Neutrophil (primary cell): ENCODE measurements around the gene LRRTM4.

ENCODE experiments used
- H3K27ac ChIP-seq: fragments of 200-600 bp; sonication (generic); 2 replicates; pipeline ENCODE4 v1.5.1; 2016; ENCODE audit warnings: mild to moderate bottlenecking, moderate library complexity
- H3K27me3 ChIP-seq: fragments of 200-600 bp; sonication (generic); 2 replicates; pipeline ENCODE4 v1.6.0; 2016; ENCODE audit warnings: mild to moderate bottlenecking
- H3K36me3 ChIP-seq: fragments of 200-600 bp; sonication (generic); 2 replicates; pipeline ENCODE4 v1.5.1; 2017
- H3K4me1 ChIP-seq, 2 experiments: fragments of 200-600 bp in 1 of 2; sonication (generic) in 1 of 2; 1 replicate in 1 of 2; 2 replicates in 1 of 2; pipeline versions ENCODE4 v1.5.1 to v1.6.1; 2013 to 2016; ENCODE audit warnings: low read depth in 1 of 2, low read length in 1 of 2, mild to moderate bottlenecking in 1 of 2, moderate library complexity in 1 of 2; ENCODE audit not compliant: control insufficient read depth in 1 of 2, insufficient read depth in 1 of 2
- H3K4me3 ChIP-seq, 2 experiments: fragments of 200-600 bp in 1 of 2; sonication (generic) in 1 of 2; 1 replicate in 1 of 2; 2 replicates in 1 of 2; pipeline ENCODE4 v1.5.1; 2013 to 2016; ENCODE audit warnings: low read depth in 1 of 2, low read length in 1 of 2, mild to moderate bottlenecking in 1 of 2, moderate library complexity in 1 of 2
- H3K9me3 ChIP-seq: fragments of 200-600 bp; sonication (generic); 2 replicates; pipeline ENCODE4 v1.5.1; 2016
- CTCF ChIP-seq: fragments of 200-600 bp; sonication (generic); IDR thresholded peaks from 2 replicates; pipeline ENCODE4 v1.5.1; 2016; ENCODE audit warnings: antibody characterized with exemption

LRRTM4 gene

GRCh38 chr2:77521931-77522470 is at the start of gene LRRTM4:
TSS of gene LRRTM4 (minus strand) at chr2:77522376.
- Histone ChIP-seq H3K9me3 (no peaks in the 10 kb centered on the region), H3K4me3 (no peak within 1 kb of the TSS), H3K27ac (no peak within 1 kb of the TSS), H3K36me3 (no peaks in the 10 kb centered on the region), H3K4me1 (no peaks in the 10 kb centered on the region), H3K27me3 (no peaks in the 10 kb centered on the region)
- no peak for TF ChIP-seq CTCF

GRCh38 chr2:77571545-77571944 is 49.4 kb upstream of the LRRTM4 start:
- Histone ChIP-seq H3K4me1 (no peaks in the 10 kb centered on the region), H3K27me3 (no peaks in the 10 kb centered on the region), H3K4me3 (no peak overlapping the region), H3K36me3 (no peaks in the 10 kb centered on the region), H3K27ac (no peak overlapping the region), H3K9me3 (no peaks in the 10 kb centered on the region)
- TF ChIP-seq CTCF = no peak

GRCh38 chr2:77567723-77568122 is 45.5 kb upstream of the LRRTM4 start:
- Histone ChIP-seq H3K27ac (no peak overlapping the region), H3K36me3 (no peaks in the 10 kb centered on the region), H3K4me3 (no peak overlapping the region), H3K27me3 (no peaks in the 10 kb centered on the region), H3K4me1 (no peaks in the 10 kb centered on the region), H3K9me3 (no peaks in the 10 kb centered on the region)
- no peak for TF ChIP-seq CTCF

GRCh38 chr2:77566582-77566981 is 44.4 kb upstream of the LRRTM4 start:
- Histone ChIP-seq H3K27ac (no peak overlapping the region), H3K9me3 (no peaks in the 10 kb centered on the region), H3K36me3 (no peaks in the 10 kb centered on the region), H3K4me3 (no peak overlapping the region), H3K27me3 (no peaks in the 10 kb centered on the region), H3K4me1 (no peaks in the 10 kb centered on the region)
- no peak for TF ChIP-seq CTCF

GRCh38 chr2:77566131-77566530 is 44.0 kb upstream of the LRRTM4 start:
- no peak for TF ChIP-seq CTCF
- H3K4me1 ChIP-seq = no peaks in the 10 kb centered on the region
- no peak overlapping the region for H3K4me3 ChIP-seq
- H3K27me3 ChIP-seq = no peaks in the 10 kb centered on the region
- no peak overlapping the region for H3K27ac ChIP-seq
- no peaks in the 10 kb centered on the region for H3K36me3 ChIP-seq
- H3K9me3 ChIP-seq = no peaks in the 10 kb centered on the region

- TF ChIP-seq CTCF = no peak
- H3K27me3 ChIP-seq = no peaks in the 10 kb centered on the region
- H3K36me3 ChIP-seq = no peaks in the 10 kb centered on the region
- H3K4me1 ChIP-seq = no peaks in the 10 kb centered on the region
- H3K9me3 ChIP-seq = no peaks in the 10 kb centered on the region
- H3K27ac ChIP-seq = no peak overlapping the region
- no peak overlapping the region for H3K4me3 ChIP-seq
Observed at GRCh38 chr2:77552956-77553355, 30.8 kb upstream of the LRRTM4 start.
